Skeletal muscle satellite cell (primary cell): ENCODE results near the gene SHH.
"Not testable (repeated sequence)": the region's sequence is repeated elsewhere in the genome, so short reads cannot be mapped to it uniquely, and the experiment has no call there.

ENCODE experiments used
- H3K27me3 ChIP-seq: 2 replicates; pipeline ENCODE4 v1.7.0; 2013; ENCODE audit warnings: low read length; ENCODE audit not compliant: control insufficient read depth, insufficient read depth
- H3K36me3 ChIP-seq: 2 replicates; pipeline ENCODE4 v1.7.0; 2013; ENCODE audit warnings: mild to moderate bottlenecking, control low read depth, low read length; ENCODE audit not compliant: insufficient read depth
- H3K4me1 ChIP-seq: 2 replicates; pipeline ENCODE4 v1.7.0; 2013; ENCODE audit warnings: low read length; ENCODE audit not compliant: control insufficient read depth, insufficient read depth
- H3K4me2 ChIP-seq: 2 replicates; pipeline ENCODE4 v1.7.0; 2013; ENCODE audit warnings: mild to moderate bottlenecking, low read length
- H3K4me3 ChIP-seq: 2 replicates; pipeline ENCODE4 v1.7.0; 2013; ENCODE audit warnings: low read length
- H3K9ac ChIP-seq: 2 replicates; pipeline ENCODE4 v1.7.0; 2013; ENCODE audit warnings: mild to moderate bottlenecking, low read depth, low read length, moderate library complexity
- H3K9me3 ChIP-seq: replicated peaks from 2 replicates; pipeline ENCODE4 v1.7.0; 2013; ENCODE audit warnings: mild to moderate bottlenecking, control low read depth, low read length

SHH gene

DNA sequence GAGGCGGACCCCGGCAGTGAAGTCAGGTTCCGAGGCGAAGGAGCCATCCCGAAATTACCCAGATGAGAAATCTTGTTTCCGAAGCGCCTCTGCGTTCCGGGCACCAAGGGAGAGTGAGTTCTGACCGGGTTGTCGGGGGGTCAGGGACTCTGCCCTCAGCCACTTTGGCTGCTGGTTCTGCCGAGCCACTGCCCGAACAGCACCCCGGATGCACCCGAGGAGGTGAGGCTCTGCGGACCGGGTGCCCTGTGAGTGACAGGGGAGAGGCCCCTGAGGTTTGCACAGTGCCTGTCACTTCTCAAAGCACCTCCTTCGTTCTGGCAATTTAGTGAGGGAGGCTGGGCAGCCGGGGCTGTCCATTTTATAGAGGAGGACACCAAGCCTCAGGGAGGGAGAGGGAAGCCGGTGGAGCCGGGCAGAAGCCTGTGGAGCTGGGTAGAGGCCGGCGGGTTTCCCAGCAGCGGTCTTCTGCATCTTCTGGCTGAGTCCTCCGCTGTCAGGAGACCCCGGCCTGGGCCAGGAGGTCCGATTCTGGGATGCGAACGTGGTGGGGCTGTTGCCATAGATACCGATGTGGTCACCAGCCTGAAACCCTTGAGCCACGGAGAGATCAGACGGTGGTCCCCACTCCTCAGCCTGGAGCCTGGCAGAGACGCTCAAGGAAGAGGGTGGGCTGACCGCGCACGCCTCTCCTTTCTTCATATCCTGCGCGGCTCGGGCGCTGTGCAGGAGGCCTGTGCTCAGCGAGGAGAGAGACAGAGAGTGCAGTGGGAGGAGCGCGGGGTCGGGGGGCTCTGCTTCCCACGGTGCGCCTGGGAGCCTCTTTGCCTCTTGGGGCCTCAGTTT lies 18.9 kb upstream of the SHH start:
- H3K4me2 ChIP-seq: no peak overlapping the region
- H3K9me3 ChIP-seq: peaks cover 5% of the 10 kb centered on the region
- no peaks in the 10 kb centered on the region for H3K27me3 ChIP-seq
- no peak overlapping the region for H3K4me3 ChIP-seq
- no peak overlapping the region for H3K9ac ChIP-seq
- no peaks in the 10 kb centered on the region for H3K36me3 ChIP-seq
- no peaks in the 10 kb centered on the region for H3K4me1 ChIP-seq

GRCh38 chr7:155829796-155830470 lies 17.7 kb upstream of the SHH start:
- peaks cover 5% of the 10 kb centered on the region for H3K9me3 ChIP-seq
- H3K4me1 ChIP-seq: no peaks in the 10 kb centered on the region
- no peaks in the 10 kb centered on the region for H3K27me3 ChIP-seq
- no peak overlapping the region for H3K9ac ChIP-seq
- no peaks in the 10 kb centered on the region for H3K36me3 ChIP-seq
- H3K4me2 ChIP-seq: no peak overlapping the region
- H3K4me3 ChIP-seq: no peak overlapping the region

DNA sequence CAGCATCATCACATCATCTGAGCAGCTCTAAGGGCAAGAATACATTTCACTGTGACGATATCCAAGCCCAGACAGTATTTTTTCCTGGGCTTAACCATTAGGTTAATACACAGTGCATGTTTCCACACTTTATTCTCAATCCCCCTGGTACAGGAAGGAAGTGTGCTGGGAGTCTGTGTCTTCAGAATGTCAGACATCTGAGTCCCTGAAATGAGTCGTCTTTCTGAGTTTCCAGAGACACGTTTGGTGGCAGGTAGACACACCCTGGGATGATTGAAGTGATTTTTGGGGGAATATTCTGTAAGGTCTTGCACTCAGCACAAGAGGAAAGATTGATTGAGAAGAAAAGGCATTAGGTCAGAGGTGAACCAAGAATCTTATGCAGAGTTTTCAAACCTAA lies 13.1 kb upstream of the SHH start:
- Histone ChIP-seq H3K4me2 (no peak overlapping the region), H3K27me3 (no peaks in the 10 kb centered on the region), H3K36me3 (no peaks in the 10 kb centered on the region), H3K9ac (no peak overlapping the region), H3K4me1 (no peaks in the 10 kb centered on the region), H3K4me3 (no peak overlapping the region), H3K9me3 (peaks cover 5% of the 10 kb centered on the region)

GRCh38 chr7:155824227-155824886 lies 12.1 kb upstream of the SHH start:
- H3K4me3 ChIP-seq: no peak overlapping the region
- no peak overlapping the region for H3K4me2 ChIP-seq
- H3K9me3 ChIP-seq: peaks cover 5% of the 10 kb centered on the region
- H3K27me3 ChIP-seq: no peaks in the 10 kb centered on the region
- H3K4me1 ChIP-seq: no peaks in the 10 kb centered on the region
- H3K9ac ChIP-seq: no peak overlapping the region
- H3K36me3 ChIP-seq: no peaks in the 10 kb centered on the region

GRCh38 chr7:155821851-155822250 lies 9.6 kb upstream of the SHH start:
- no peaks in the 10 kb centered on the region for H3K4me1 ChIP-seq
- H3K27me3 ChIP-seq: no peaks in the 10 kb centered on the region
- no peak overlapping the region for H3K4me3 ChIP-seq
- H3K4me2 ChIP-seq: no peak overlapping the region
- no peaks in the 10 kb centered on the region for H3K9me3 ChIP-seq
- H3K9ac ChIP-seq: no peak overlapping the region
- H3K36me3 ChIP-seq: no peaks in the 10 kb centered on the region

GRCh38 chr7:155820788-155821187 lies 8.5 kb upstream of the SHH start:
- peaks cover 2% of the 10 kb centered on the region for H3K27me3 ChIP-seq
- H3K4me3 ChIP-seq: no peak overlapping the region
- no peaks in the 10 kb centered on the region for H3K9me3 ChIP-seq
- H3K4me1 ChIP-seq: no peaks in the 10 kb centered on the region
- no peaks in the 10 kb centered on the region for H3K36me3 ChIP-seq
- no peak overlapping the region for H3K4me2 ChIP-seq
- no peak overlapping the region for H3K9ac ChIP-seq

GRCh38 chr7:155820246-155820645 lies 8.0 kb upstream of the SHH start:
- Histone ChIP-seq H3K9me3 (no peaks in the 10 kb centered on the region), H3K9ac (no peak overlapping the region), H3K4me2 (no peak overlapping the region), H3K36me3 (no peaks in the 10 kb centered on the region), H3K4me1 (no peaks in the 10 kb centered on the region), H3K27me3 (peaks cover 3% of the 10 kb centered on the region), H3K4me3 (no peak overlapping the region)

DNA sequence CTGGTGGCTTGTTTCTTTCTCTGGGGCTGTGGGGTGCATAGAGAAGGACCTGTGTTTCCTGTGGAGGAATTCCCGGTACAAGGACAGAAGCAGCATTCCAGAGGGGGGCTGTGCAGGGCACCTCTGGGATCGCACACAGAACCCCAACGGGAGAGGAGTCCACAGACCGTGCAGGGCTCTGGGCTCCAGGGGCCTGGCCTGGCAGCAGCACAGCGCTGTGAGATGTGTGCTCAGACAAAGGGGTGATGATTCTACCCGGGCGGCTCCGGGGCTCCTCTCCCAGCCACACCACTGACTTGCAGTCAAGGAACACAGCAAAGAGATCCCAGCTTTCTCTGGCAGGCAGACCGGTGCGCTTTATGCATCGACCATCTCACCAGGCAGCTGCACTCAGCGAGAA lies 6.9 kb upstream of the SHH start:
- Histone ChIP-seq H3K9me3 (no peaks in the 10 kb centered on the region), H3K4me1 (no peaks in the 10 kb centered on the region), H3K4me3 (no peak overlapping the region), H3K27me3 (peaks cover 8% of the 10 kb centered on the region), H3K36me3 (no peaks in the 10 kb centered on the region), H3K9ac (no peak overlapping the region), H3K4me2 (no peak overlapping the region)

DNA sequence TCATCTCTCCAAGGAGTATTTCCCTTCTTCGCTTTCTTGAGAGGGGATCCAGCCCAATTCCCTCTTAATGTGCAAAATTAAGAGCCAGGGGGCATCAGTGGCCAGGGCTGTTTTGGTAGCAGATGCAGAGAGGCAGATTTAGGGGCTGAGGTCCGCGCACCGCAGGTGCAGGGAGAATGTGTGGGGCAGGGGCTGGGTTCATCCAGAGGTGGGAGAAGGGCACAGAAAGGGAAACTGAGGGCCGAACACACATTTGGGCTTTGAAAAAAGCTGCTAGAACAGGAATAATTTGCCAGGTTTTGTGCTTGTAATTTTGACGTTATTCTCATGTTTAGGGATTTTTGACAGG lies 6.5 kb upstream of the SHH start:
- H3K36me3 ChIP-seq: no peaks in the 10 kb centered on the region
- no peaks in the 10 kb centered on the region for H3K9me3 ChIP-seq
- H3K4me1 ChIP-seq: no peaks in the 10 kb centered on the region
- no peak overlapping the region for H3K9ac ChIP-seq
- H3K4me3 ChIP-seq: no peak overlapping the region
- H3K27me3 ChIP-seq: peaks cover 12% of the 10 kb centered on the region
- no peak overlapping the region for H3K4me2 ChIP-seq

GRCh38 chr7:155818154-155818819 lies 6.0 kb upstream of the SHH start:
- no peaks in the 10 kb centered on the region for H3K4me1 ChIP-seq
- H3K27me3 ChIP-seq: peaks cover 17% of the 10 kb centered on the region
- H3K9me3 ChIP-seq: no peaks in the 10 kb centered on the region
- H3K36me3 ChIP-seq: no peaks in the 10 kb centered on the region
- H3K4me3 ChIP-seq: no peak overlapping the region
- no peak overlapping the region for H3K9ac ChIP-seq
- H3K4me2 ChIP-seq: no peak overlapping the region

GRCh38 chr7:155817515-155817914 lies 5.3 kb upstream of the SHH start:
- peaks cover 25% of the 10 kb centered on the region for H3K27me3 ChIP-seq
- not testable (repeated sequence) for H3K9me3 ChIP-seq, H3K9ac ChIP-seq, H3K4me1 ChIP-seq, H3K4me2 ChIP-seq, H3K36me3 ChIP-seq, H3K4me3 ChIP-seq
